Osteoblast (primary cell): ENCODE measurements around the gene UGT2B17. TPM values are rescaled to one million over a fixed set of nuclear protein-coding genes. Genes with fewer than 3 reads are reported as not detected.

Experiments used
- DNase-seq: peaks from one replicate; pipeline ENCODE4 v3.0.0; 2011; ENCODE audit warnings: low spot score, mixed read lengths; ENCODE audit not compliant: insufficient read length; ENCODE audit errors: missing footprints
- H2AFZ ChIP-seq: 2 replicates; pipeline ENCODE4 v1.6.0; 2011; ENCODE audit warnings: mild to moderate bottlenecking, low read length
- H3K27ac ChIP-seq: 2 replicates; pipeline ENCODE4 v1.5.1; 2011; ENCODE audit warnings: mild to moderate bottlenecking, low read depth, low read length, moderate library complexity
- H3K27me3 ChIP-seq: 2 replicates; pipeline ENCODE4 v1.6.0; 2012; ENCODE audit warnings: mild to moderate bottlenecking, control low read depth, inconsistent platforms, low read length, moderate library complexity; ENCODE audit not compliant: insufficient read depth
- H3K36me3 ChIP-seq: 2 replicates; pipeline ENCODE4 v1.5.1; 2011; ENCODE audit warnings: mild to moderate bottlenecking, low read length, control low read depth, moderate library complexity; ENCODE audit not compliant: insufficient read depth
- H3K4me1 ChIP-seq: 2 replicates; pipeline ENCODE4 v1.5.1; 2011; ENCODE audit warnings: mild to moderate bottlenecking, low read length, control low read depth, moderate library complexity; ENCODE audit not compliant: insufficient read depth
- H3K4me2 ChIP-seq: 2 replicates; pipeline ENCODE4 v1.6.0; 2011; ENCODE audit warnings: mild to moderate bottlenecking, low read length; ENCODE audit not compliant: insufficient read depth
- H3K4me3 ChIP-seq: fragments of 200-600 bp; sonication (generic); 3 replicates; pipeline ENCODE4 v1.5.1; 2012; ENCODE audit warnings: mild to moderate bottlenecking, low read length, inconsistent platforms; ENCODE audit not compliant: insufficient read depth
- H3K79me2 ChIP-seq: 2 replicates; pipeline ENCODE4 v1.6.0; 2012; ENCODE audit warnings: mild to moderate bottlenecking, low read length, control low read depth, inconsistent platforms; ENCODE audit not compliant: insufficient read depth
- H3K9me3 ChIP-seq: 2 replicates; pipeline ENCODE4 v1.5.1; 2011; ENCODE audit warnings: low read depth, low read length, control low read depth
- H4K20me1 ChIP-seq: 2 replicates; pipeline ENCODE4 v1.6.0; 2012; ENCODE audit warnings: mild to moderate bottlenecking, low read length, control low read depth; ENCODE audit not compliant: insufficient read depth
- CTCF ChIP-seq: IDR thresholded peaks from 2 replicates; pipeline ENCODE4 v1.5.1; 2011; ENCODE audit warnings: mild to moderate bottlenecking, low read depth, low read length, moderate library complexity; ENCODE audit errors: extremely low read depth
- total RNA-seq: library from RNA; depleted of rRNA; stranded (reverse); fragments of >200 nt; gene quantifications from 2 replicates; pipeline ENCODE4 v1.2.3, GENCODE V29; 2012

The UGT2B17 gene
- total RNA-seq, 1 donor, result not detected

GRCh38 chr4:68490826-68491457, 85.2 kb downstream of the UGT2B17 start:
- H4K20me1 ChIP-seq, result no peaks in the 10 kb centered on the region
- H3K4me1 ChIP-seq, result no peaks in the 10 kb centered on the region
- no peaks in the 10 kb centered on the region for H3K79me2 ChIP-seq
- no peak overlapping the region for H3K4me2 ChIP-seq
- DNase-seq, result no peak
- H3K36me3 ChIP-seq, result no peaks in the 10 kb centered on the region
- no peak overlapping the region for H3K4me3 ChIP-seq
- H3K27ac ChIP-seq, result no peak overlapping the region
- TF ChIP-seq CTCF, result no peak
- H2AFZ ChIP-seq, result no peak overlapping the region
- no peaks in the 10 kb centered on the region for H3K27me3 ChIP-seq
- H3K9me3 ChIP-seq, result no peaks in the 10 kb centered on the region

- no peaks in the 10 kb centered on the region for H3K36me3 ChIP-seq
- peak; percentile 18 for DNase-seq
- no peaks in the 10 kb centered on the region for H3K4me1 ChIP-seq
- H4K20me1 ChIP-seq, result no peaks in the 10 kb centered on the region
- no peak overlapping the region for H3K4me2 ChIP-seq
- no peaks in the 10 kb centered on the region for H3K9me3 ChIP-seq
- H3K79me2 ChIP-seq, result no peaks in the 10 kb centered on the region
- H3K27ac ChIP-seq, result no peak overlapping the region
- H3K4me3 ChIP-seq, result no peak overlapping the region
- H2AFZ ChIP-seq, result no peak overlapping the region
- H3K27me3 ChIP-seq, result no peaks in the 10 kb centered on the region
- no peak for TF ChIP-seq CTCF
Measured at GRCh38 chr4:68489338-68489737, 86.8 kb downstream of the UGT2B17 start.

Other genes with a start within 250 kb of the UGT2B17 start
- gene YTHDC1, start 226.2 kb downstream of the UGT2B17 start, total RNA-seq, result 40.2 and 41.0 TPM in 2 replicates
- 0.29 TPM in 1 of 2 replicates, not detected in the other for gene TMPRSS11E, start 128.9 kb downstream of the UGT2B17 start, total RNA-seq
- not detected in 2 replicates for gene UGT2B15, start 94.3 kb upstream of the UGT2B17 start, total RNA-seq
- gene UGT2B10, start 239.7 kb upstream of the UGT2B17 start, total RNA-seq, result not detected in 2 replicates